NCI-H1417 treated with DMSO at 0.1 percent for 48 hours (cell line): Measurements from ENCODE around the gene IL17B.

Experiments used
- DNase-seq: peaks from one replicate; lab custom pipeline; 2025; lab: John Stamatoyannopoulos, UW

Gene IL17B

DNA sequence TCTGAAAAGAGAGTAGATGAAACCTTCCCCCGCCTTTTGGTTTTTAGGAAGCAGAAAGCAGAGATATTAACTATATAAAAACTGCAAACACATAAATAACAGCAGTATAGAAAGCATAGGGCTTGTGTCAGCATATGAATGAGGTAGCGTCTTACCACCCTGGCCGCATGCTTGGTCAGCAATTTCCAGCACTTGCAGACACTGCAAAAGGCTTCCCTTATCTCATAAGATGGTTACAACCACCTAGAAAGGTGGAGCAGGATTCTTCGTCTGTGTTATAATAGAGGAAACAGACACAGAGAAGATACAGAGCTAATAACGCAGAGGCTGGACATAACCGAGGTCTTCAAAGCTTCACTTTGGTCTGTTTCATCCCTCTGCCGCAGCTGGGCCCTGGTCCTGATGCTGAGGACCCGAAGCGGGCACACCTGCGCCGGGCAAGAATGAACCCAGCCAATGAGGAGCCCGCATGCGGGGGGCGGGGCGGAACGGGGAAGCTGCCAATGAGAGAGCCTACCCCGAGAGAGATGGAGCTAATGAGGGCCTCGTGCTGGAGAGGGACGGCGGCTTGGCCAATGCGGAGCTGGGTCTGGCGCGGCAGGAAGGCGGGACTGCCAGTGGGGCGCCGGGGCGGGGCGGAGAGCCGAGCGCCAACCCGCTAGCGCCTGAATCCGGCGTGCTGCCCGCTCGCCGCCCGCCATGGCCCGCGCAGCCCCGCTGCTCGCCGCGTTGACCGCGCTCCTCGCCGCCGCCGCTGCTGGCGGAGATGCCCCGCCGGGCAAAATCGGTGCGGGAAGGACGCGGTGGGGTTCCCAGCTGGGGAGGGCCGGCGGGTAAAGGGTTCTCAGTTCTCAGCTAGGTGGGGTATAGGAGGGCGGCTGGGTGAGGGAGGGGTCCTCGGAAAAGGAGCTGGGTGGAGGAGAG is 21.5 kb downstream of the IL17B start, which contains the start of gene PCYOX1L:
Gene PCYOX1L, plus strand, starts transcription at position 677 of the 924 bp plus-strand sequence. Its CDS starts 23 bp downstream, at position 700.
- DNase-seq, result peak; percentile 79

DNA sequence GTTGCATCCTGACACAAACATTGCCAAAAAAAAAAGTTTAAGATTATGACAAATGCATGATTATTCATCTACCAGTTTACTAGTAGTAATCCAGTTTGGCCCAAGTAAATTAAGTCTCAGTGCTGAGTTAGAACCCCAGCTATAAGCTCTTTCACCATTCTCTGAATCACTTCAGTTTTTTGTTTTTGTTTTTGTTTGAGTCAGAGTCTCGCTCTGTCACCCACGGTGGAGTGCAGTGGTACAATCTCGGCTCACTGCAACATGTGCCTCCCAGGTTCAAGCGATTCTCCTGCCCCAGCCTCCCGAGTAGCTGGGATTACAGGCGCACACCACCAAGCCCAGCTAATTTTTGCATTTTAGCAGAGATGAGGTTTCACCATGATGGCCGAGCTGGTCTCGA is 22.7 kb downstream of the IL17B start:
- DNase-seq, result no peak

DNA sequence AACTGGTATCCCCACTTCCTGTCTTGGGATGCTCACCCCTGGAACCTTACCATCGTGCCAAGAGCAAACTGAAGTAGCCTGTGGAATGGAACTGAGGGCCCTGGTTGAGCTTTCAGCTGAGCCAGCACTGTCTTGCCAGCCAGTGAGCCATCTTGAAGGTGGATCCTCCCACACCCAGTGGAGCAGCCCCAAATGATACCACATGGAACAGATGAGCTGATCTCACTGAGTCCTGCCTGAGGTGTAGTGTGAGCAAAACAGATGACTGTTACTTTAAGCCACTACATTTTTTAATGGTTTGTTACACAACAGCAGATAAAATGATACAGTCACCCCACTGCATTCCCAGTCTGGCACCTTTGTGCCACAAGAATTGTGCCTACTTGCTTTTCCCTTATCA is 23.4 kb downstream of the IL17B start:
- DNase-seq, result no peak

DNA sequence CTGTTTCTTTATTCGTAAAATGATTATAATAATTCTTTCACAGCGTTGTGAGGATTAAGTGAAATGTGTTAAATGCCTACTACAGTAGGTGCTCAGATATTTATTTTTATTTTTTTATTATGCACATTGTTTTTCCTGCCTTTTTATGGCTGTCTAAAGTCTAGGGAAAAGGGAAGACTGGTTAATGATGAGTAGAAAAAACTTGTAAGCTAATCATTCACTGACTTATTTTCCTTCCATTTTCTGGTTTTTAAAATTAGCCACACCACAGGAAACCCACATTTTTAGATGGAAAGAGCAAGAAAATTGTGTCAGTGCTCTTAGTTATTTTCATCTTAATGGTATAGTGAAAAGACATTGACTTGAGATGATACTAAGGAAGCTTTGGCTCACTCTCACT is 25.2 kb downstream of the IL17B start:
- no peak for DNase-seq

DNA sequence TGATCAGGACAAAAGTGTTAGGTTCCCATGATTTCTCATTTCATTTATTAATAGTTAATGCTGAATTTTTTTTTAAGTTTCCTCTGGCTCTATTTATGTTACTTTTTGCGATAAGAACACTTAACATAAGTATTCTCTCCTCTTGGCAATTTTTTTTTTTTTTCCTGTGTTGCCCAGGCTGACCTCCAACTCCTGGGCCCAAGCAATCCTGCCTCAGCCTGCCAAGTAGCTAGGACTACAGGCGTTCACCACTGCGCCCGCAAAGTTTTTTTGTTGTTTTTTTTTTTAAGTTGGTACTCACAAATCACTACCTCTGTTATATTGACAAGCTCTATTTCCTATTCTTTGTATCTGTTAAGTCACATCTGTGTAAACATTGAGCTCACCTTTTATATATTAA is 26.9 kb downstream of the IL17B start:
- DNase-seq, result no peak

DNA sequence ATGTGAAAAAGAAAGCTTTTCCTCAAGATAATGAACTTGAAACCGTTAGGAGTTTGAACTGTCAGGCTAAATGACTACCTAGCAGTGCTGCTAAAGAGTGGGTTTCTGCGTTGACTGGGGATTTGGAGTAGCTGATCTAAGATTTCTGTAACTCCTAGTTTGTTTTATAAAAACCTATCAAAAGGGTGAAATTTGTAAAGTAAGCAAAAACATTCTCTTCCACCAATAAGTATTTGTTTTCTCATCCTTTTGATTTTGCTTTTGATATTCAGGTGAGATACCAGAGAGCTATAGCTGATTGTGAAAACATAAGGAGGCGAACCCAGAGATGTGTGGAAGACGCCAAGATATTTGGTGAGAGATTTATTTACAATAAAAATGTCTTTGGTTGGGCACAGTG is 29.7 kb downstream of the IL17B start:
- DNase-seq, result no peak

DNA sequence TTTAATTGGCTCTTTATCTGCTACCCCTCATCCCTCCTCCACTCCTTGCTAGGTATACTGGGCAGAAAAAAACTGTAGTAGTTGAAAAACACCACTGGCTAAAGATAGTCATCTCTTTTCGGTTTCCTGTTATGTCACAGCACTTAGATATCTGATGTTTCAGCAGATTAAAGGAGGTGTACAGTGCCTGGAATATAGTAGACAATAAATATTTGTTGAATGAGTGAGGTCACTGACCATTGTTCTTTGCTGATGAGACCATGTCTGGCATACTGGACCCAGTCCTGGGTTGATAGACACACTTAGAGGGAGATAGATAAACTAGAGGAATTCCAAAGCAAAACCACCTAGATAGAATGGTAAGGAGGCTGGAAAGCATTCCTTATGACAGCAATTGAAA is 30.6 kb downstream of the IL17B start:
- DNase-seq, result no peak

DNA sequence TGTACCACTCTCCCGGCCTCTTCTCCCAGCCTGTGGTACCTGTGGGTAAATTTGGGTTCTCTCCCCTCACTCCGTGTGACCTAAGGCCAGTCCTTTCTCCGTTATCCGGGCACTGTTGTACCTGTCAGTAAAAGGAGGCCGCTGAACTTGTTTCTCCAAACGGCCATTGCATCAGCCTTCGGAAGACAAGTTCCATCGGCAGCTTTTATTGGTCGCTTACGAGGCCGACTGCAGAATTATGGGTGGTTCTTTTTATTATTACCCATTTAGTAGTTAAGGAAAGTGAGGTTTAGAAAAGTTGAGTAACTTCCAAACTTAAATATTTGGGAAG is 33.2 kb downstream of the IL17B start:
- DNase-seq, result no peak

DNA sequence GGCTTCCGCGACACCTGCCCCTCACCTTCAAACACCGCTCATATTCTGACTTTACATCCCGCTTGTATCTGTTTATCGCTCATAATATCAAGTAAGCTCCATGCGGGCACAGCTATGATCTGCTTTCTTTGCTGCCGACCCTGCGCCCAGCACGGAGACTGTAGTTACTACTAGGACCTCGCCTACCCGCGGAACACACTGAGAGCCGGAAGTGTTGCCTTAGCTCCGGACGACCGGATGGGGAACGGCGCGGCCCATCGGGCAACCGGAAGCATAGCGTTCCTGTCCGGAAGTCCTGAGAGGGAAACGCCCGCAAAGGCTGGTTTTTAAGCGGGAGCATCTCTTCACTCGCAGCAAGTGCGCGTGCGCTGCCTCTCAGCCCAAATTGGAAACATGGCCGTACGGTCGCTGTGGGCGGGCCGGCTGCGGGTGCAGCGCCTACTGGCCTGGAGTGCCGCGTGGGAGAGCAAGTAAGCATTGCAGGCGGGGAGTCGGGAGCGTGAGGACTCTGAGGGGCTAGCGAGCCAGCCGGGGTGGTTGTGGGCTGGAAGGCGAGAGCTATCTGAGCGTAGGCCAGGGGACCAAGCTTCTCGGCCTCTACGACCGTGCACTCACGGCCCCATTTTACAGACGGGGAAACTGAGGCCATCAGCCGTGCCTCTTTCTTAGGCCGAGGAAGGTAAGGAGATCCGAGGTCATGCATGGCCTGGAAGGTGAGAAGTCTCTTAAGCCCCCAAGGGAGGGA is 33.8 kb downstream of the IL17B start, which contains the start of gene GRPEL2:
Gene GRPEL2, plus strand, starts transcription at position 353 of the 745 bp plus-strand sequence. Its CDS starts 41 bp downstream, at position 394.
- peak; percentile 37 for DNase-seq

DNA sequence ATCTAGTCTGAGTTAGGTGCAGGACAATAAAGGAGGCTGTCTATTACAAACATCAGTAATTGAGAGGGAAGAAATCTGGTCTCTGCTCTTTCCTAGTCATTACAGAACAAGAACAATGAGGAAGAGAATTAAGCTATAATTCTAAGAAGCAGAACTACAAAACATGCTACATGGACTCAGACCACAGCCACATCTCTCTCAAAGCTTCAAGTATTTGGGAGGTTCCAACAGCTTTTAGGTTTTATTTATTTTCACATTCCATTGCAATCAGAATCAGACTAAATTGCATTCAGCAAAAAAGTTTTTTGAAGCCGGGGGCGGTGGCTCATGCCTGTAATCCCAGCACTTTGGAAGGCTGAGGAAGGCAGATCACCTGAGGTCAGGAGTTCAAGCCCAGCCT is 34.9 kb downstream of the IL17B start:
- DNase-seq, result no peak

DNA sequence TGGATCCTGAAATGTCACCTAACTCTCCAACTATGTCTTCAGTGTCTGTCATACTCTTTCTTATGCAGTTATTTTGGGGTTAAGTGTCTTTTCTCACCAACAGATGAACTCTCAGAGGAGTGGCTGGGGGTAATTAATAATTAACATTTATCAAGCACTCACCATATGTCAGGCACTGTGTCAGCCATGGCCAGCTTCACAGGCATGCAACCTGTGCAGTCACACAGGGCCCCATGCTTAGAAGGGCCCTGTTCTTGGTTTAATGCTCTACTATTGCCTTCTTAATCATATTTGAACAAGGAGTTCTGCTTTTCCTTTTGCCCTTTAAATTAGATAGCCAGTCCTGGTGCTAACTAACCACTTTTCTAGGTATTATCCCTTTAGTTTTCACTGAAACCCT is 37.2 kb downstream of the IL17B start:
- no peak for DNase-seq

DNA sequence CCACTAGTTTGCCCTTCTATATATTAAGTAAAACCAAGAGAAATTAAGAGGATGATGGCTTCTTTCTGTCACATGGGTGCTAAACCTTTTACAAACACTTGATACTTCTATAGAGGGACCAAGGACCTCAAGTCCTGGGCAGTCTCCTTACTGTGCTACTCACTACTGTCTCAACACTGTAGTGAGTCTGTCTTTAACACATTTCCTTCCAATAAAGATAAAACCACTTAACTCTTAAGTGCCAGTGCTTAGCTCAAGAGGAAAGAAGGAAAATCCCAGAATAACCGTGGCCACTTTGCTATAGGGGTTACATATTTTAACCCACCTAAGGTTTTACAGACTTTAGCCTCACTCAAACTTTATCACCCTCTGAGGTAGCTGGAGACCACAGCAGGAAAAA is 38.2 kb downstream of the IL17B start:
- DNase-seq, result no peak

DNA sequence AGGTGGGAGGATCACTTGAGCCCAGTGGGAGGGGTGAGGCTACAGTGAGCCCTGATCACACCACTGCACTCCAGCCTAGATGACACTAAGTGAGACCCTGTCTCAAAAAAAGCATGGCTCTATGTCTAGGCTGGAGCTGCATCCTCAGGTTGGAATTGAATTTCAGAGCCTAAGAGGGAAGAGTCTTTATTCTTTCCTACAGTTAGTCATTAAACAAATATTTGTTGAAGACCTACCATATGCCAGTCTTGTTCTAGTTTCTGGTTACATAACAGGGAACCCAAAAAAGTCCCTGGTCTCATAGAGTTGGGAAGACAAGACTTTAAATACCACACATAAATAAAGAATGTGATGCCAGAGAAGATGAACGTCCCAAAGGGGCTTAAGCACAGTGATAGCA is 40.7 kb downstream of the IL17B start:
- DNase-seq, result no peak

DNA sequence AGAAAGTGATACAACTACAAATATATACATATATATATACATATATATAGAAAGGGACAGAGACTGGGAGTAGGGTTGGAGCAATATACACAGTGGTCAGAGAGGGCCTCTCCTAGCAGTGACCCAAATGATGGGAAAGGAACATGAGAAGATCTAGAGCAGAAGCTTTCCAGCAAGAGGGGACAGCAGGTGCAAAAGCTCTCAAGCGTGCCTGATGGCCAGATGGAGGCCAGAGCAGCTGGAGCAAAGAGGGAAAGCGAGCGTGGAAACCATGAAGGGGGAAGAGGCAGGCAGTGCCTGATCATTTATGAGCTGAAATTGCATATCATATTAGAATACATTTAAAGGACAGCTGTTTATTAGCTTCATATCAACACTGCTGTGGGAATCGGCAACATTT is 41.4 kb downstream of the IL17B start:
- no peak for DNase-seq

DNA sequence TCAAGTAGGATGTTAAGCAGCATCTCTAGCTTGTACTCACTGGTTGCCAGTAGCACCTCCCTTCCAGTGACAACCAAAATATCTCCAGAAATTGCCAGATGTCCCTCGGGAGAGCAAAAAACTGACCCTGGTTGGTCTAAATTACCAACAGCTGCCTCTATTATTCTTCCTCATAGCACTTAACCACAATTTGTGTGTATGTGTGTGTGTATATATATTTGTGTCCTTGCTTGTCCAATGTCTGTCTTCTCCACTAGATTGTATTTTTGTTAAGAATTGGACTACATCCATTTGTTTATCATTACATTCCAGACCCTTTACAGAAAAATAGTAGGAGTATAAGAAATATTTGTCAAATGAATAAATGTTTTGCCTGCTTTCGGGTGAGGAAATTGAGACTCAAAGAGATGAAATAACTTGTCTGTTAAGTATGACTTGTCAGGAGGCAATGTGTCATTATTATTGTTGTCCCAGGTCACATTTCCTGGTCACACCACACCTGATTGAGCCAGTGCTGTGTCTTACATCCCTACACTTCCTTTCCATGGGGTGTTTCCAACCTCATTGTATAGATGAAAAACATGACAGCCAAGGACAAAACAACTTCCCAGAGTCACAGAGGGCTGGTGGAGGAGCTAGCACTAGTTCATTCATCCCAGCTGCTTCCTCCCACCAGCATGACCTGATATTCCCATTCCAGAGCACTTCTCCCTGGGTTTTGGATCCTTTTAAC is 45.2 kb downstream of the IL17B start:
- DNase-seq, result no peak

DNA sequence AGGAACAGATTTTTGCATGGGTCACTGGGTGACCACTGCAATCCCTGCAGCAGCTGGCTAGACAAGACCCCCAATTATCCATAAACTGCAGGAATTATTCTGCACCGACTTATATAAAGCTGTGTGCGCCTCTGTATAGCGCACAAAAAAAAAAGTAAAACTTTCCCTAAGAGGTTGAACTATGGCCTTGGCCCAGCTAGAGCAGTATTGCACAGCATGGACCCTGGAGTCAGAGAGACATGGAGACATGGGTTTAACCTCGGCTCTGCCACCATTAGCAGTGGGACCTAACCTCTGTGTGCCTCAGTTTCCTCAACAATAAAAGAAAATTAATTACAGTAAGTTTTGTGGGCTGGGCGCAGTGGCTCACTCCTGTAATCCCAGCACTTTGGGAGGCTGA is 50.9 kb downstream of the IL17B start:
- no peak for DNase-seq

DNA sequence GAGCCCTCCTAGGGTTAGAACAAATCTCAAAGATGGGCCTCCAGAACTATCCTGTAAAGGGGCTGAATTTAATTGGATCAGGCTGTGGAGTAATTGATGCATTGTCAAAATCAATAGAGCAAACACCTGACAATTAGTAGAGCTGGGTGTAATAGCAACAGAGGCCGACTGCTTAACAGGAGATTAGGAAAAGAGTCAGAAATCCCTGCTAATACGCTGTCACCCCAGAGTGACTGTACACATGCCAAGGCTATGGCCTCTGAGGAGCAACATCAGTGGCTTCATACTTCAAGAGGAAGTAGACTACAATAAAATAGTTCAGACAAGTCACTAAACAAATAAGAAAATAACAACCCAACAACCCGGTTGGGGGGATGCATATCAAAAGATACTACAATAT is 52.5 kb downstream of the IL17B start:
- no peak for DNase-seq

DNA sequence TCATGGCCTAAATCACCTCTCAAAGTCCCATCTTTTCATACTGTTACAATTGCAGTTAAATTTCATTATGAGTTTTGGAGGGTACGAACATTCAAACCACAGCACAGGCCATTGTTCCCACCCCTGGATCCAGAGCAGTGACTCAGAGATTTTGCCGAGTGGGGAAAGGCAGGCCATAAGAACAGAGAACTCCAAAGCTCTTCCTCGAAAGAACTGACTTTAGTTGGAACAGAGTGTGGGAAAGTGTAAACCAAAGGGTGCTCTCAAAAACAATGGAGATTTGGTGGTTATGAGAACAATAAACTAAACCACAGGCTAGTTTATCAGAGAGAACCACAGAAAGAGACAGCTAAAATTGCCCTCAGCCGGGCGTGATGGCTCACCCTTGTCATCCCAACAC is 53.2 kb downstream of the IL17B start:
- DNase-seq, result no peak

DNA sequence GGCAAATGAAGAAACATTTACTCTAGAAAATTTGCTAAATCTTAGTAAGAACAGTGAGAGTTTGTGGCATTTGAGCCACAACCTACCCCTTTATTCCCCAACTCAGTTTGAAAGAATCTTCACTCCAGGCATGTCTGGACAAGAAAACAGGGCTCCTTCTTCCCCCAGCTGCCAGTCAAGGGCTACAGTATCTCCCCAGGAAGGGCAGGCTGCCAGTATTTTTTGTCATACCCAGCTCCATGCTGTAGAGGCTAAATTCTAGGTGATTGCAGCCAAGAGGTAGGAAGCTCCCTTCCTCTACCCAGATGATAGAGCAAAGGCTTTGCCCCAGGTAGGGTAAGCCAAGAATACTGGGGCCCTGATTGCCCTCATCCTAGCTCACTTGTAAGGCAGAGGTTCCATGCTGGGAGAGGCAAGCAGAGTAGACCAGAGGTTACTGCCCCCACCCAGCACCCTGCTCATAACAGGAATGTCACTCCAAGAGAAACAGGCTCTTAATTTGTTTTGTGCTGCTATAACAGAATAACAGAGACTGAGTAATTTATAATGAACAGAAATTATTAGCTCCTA is 53.8 kb downstream of the IL17B start:
- DNase-seq, result no peak

DNA sequence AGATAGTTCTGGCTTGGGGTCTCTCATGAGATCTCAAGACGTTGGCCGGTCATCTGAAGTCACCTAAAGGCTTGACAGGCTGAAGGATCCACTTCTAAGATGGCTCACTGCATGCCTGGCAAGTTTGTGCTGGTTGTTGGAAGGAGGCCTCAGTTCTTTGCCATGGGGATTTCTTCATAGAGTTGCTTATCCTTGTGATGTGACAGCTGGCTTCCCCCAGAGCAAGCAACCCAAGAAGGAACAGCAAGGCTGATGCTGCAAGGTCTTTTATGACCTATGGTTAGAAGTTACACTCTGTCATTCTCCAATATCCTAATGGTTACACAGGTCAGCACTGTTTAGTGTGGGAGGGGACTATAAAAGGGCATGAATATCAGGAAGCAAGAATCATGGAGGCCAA is 54.5 kb downstream of the IL17B start:
- no peak for DNase-seq
